HEK293 (cell line): ENCODE measurements around the gene ALOXE3.

ENCODE experiments used
- BCL11A ChIP-seq: fragments of 450-650 bp; formaldehyde crosslinking; IDR thresholded peaks from 2 replicates; pipeline ENCODE4 v1.5.1; 2016; ENCODE audit warnings: low read depth, missing biosample characterization, missing genetic modification characterization
- OVOL3 ChIP-seq: fragments of 450-650 bp; formaldehyde crosslinking; IDR thresholded peaks from 2 replicates; pipeline ENCODE4 v1.5.1; 2016; ENCODE audit warnings: missing biosample characterization, missing genetic modification characterization
- SETDB1 ChIP-seq: IDR thresholded peaks from one replicate; pipeline ENCODE4 v1.6.1; 2017; ENCODE audit warnings: mild to moderate bottlenecking, low read length, moderate library complexity, mixed read lengths; ENCODE audit not compliant: insufficient read length
- WT1 ChIP-seq: fragments of 450-650 bp; formaldehyde crosslinking; IDR thresholded peaks from 2 replicates; pipeline ENCODE4 v1.5.1; 2016; ENCODE audit warnings: missing biosample characterization, missing genetic modification characterization
- ZBTB1 ChIP-seq: fragments of 450-650 bp; formaldehyde crosslinking; IDR thresholded peaks from 2 replicates; pipeline ENCODE4 v1.5.1; 2016; ENCODE audit warnings: missing biosample characterization, missing genetic modification characterization
- ZFP3 ChIP-seq: fragments of 450-650 bp; formaldehyde crosslinking; IDR thresholded peaks from 2 replicates; pipeline ENCODE4 v1.5.1; 2016; ENCODE audit warnings: low read depth, missing biosample characterization, missing genetic modification characterization
- ZNF114 ChIP-seq: fragments of 450-650 bp; formaldehyde crosslinking; IDR thresholded peaks from 2 replicates; pipeline ENCODE4 v1.5.0; 2017; ENCODE audit warnings: missing biosample characterization, missing genetic modification characterization
- ZNF132 ChIP-seq: fragments of 450-650 bp; formaldehyde crosslinking; IDR thresholded peaks from 2 replicates; pipeline ENCODE4 v1.5.1; 2017; ENCODE audit warnings: missing biosample characterization, missing genetic modification characterization, borderline replicate concordance
- ZNF140 ChIP-seq: fragments of 450-650 bp; formaldehyde crosslinking; IDR thresholded peaks from 2 replicates; pipeline ENCODE4 v1.5.1; 2016; ENCODE audit warnings: missing biosample characterization, missing genetic modification characterization
- ZNF184 ChIP-seq: fragments of 450-650 bp; IDR thresholded peaks from 2 replicates; pipeline ENCODE4 v1.5.1; 2018; ENCODE audit warnings: missing biosample characterization, mild to moderate bottlenecking, missing genetic modification characterization
- ZNF19 ChIP-seq: fragments of 450-650 bp; formaldehyde crosslinking; IDR thresholded peaks from 2 replicates; pipeline ENCODE4; 2016; ENCODE audit warnings: missing biosample characterization, missing genetic modification characterization, low read depth
- ZNF221 ChIP-seq: fragments of 450-650 bp; formaldehyde crosslinking; IDR thresholded peaks from 2 replicates; pipeline ENCODE4 v1.5.1; 2017; ENCODE audit warnings: missing biosample characterization, missing genetic modification characterization, borderline replicate concordance
- ZNF404 ChIP-seq: fragments of 450-650 bp; formaldehyde crosslinking; IDR thresholded peaks from 2 replicates; pipeline ENCODE4 v1.5.1; 2017; ENCODE audit warnings: missing biosample characterization, missing genetic modification characterization
- ZNF48 ChIP-seq: fragments of 450-650 bp; formaldehyde crosslinking; IDR thresholded peaks from 2 replicates; pipeline ENCODE4 v1.5.1; 2016; ENCODE audit warnings: missing biosample characterization, missing genetic modification characterization
- ZNF600 ChIP-seq: fragments of 450-650 bp; formaldehyde crosslinking; IDR thresholded peaks from 2 replicates; pipeline ENCODE4 v1.5.1; 2016; ENCODE audit warnings: missing biosample characterization, missing genetic modification characterization
- ZNF670 ChIP-seq: fragments of 450-650 bp; formaldehyde crosslinking; IDR thresholded peaks from 2 replicates; pipeline ENCODE4 v1.5.1; 2016; ENCODE audit warnings: missing biosample characterization, missing genetic modification characterization, low read depth
- ZNF777 ChIP-seq: fragments of 450-650 bp; formaldehyde crosslinking; IDR thresholded peaks from 2 replicates; pipeline ENCODE4 v1.5.1; 2017; ENCODE audit warnings: missing biosample characterization, missing genetic modification characterization, borderline replicate concordance
- ZNF791 ChIP-seq: fragments of 450-650 bp; formaldehyde crosslinking; IDR thresholded peaks from 2 replicates; pipeline ENCODE4 v1.5.1; 2016; ENCODE audit warnings: missing biosample characterization, missing genetic modification characterization
- TF ChIP-seq, protein P1 (sequence below): fragments of 450-650 bp; IDR thresholded peaks from 2 replicates; pipeline ENCODE4 v1.5.1; 2018; ENCODE audit warnings: missing biosample characterization, missing genetic modification characterization
- TF ChIP-seq, protein P2 (sequence below): fragments of 450-650 bp; formaldehyde crosslinking; IDR thresholded peaks from 2 replicates; pipeline ENCODE4 v1.5.1; 2016; ENCODE audit warnings: missing biosample characterization, missing genetic modification characterization
- TF ChIP-seq, protein P3 (sequence below): fragments of 450-650 bp; formaldehyde crosslinking; IDR thresholded peaks from 2 replicates; pipeline ENCODE4 v1.5.1; 2016; ENCODE audit warnings: missing biosample characterization, missing genetic modification characterization
- TF ChIP-seq, protein P4 (sequence below): fragments of 450-650 bp; formaldehyde crosslinking; IDR thresholded peaks from 2 replicates; pipeline ENCODE4 v1.5.1; 2016; ENCODE audit warnings: missing biosample characterization, missing genetic modification characterization
- TF ChIP-seq, protein P5 (sequence below): fragments of 450-650 bp; formaldehyde crosslinking; conservative IDR thresholded peaks from 2 replicates; pipeline ENCODE4 v1.5.1; 2016; ENCODE audit warnings: low read depth, missing biosample characterization, missing genetic modification characterization
- TF ChIP-seq, protein P6 (sequence below): fragments of 450-650 bp; formaldehyde crosslinking; IDR thresholded peaks from 2 replicates; pipeline ENCODE4 v1.5.1; 2016; ENCODE audit warnings: missing biosample characterization, missing genetic modification characterization
- TF ChIP-seq, protein P7 (sequence below): fragments of 450-650 bp; formaldehyde crosslinking; optimal IDR thresholded peaks from 2 replicates; pipeline ENCODE3; 2016; ENCODE audit warnings: missing biosample characterization, mild to moderate bottlenecking, missing genetic modification characterization
- TF ChIP-seq, protein P8 (sequence below): fragments of 450-650 bp; formaldehyde crosslinking; IDR thresholded peaks from 2 replicates; pipeline ENCODE4 v1.5.1; 2016; ENCODE audit warnings: missing biosample characterization, missing genetic modification characterization

Gene ALOXE3

DNA sequence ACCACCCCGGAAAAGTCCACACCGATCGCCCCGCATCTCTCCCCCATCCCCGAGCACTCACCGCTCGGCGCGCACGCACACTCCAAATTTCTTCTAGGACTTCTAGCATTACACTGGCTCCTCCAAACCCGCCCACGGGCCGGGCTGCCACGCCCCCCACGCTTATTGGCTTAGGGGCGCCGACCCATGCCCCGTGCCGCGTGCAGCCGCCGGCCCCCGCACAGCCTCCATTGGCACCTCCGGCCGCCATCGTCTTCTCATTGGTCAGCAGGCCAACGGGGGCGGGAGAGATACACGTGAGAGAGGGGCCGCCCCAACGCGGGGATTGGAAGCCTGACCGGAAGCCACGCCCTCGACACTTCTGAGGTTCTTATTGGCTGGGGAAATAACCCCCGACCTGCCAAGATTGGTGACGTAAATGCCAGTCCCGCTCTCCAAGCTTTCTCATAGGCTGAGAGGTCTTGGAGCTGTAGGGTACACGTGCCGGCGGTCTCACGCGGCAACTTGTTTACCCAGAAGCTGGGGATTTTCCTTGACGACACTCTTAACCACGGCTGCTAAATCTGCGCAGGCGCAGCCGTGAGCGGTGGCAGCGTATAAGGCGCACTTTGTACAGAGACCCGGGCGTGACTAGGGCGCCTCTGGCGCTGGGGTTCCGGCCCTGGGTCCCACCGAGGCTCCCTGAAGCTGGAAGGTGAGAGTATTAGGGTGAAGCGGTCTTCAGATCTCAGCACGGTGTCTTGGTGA is 38.1 kb upstream of the ALOXE3 start (continued):
- TF ChIP-seq ZNF114 (tag by site-specific recombination): no peak
- TF ChIP-seq, protein P1, sequence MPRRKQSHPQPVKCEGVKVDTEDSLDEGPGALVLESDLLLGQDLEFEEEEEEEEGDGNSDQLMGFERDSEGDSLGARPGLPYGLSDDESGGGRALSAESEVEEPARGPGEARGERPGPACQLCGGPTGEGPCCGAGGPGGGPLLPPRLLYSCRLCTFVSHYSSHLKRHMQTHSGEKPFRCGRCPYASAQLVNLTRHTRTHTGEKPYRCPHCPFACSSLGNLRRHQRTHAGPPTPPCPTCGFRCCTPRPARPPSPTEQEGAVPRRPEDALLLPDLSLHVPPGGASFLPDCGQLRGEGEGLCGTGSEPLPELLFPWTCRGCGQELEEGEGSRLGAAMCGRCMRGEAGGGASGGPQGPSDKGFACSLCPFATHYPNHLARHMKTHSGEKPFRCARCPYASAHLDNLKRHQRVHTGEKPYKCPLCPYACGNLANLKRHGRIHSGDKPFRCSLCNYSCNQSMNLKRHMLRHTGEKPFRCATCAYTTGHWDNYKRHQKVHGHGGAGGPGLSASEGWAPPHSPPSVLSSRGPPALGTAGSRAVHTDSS (tag by site-specific recombination): no peak
- no peak for TF ChIP-seq ZNF132
- TF ChIP-seq ZNF221 (tag by site-specific recombination): no peak
- no peak for TF ChIP-seq ZNF670 (tag by site-specific recombination)
- TF ChIP-seq ZNF777 (tag by site-specific recombination): no peak
- no peak for TF ChIP-seq ZNF140 (tag by site-specific recombination)
- TF ChIP-seq, protein P2, sequence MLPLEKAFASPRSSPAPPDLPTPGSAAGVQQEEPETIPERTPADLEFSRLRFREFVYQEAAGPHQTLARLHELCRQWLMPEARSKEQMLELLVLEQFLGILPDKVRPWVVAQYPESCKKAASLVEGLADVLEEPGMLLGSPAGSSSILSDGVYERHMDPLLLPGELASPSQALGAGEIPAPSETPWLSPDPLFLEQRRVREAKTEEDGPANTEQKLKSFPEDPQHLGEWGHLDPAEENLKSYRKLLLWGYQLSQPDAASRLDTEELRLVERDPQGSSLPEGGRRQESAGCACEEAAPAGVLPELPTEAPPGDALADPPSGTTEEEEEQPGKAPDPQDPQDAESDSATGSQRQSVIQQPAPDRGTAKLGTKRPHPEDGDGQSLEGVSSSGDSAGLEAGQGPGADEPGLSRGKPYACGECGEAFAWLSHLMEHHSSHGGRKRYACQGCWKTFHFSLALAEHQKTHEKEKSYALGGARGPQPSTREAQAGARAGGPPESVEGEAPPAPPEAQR: no peak
- TF ChIP-seq WT1: no peak
- no peak for TF ChIP-seq SETDB1
- TF ChIP-seq ZNF600 (tag by site-specific recombination): no peak
- no peak for TF ChIP-seq ZNF184
- TF ChIP-seq, protein P3, sequence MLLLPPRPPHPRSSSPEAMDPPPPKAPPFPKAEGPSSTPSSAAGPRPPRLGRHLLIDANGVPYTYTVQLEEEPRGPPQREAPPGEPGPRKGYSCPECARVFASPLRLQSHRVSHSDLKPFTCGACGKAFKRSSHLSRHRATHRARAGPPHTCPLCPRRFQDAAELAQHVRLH (tag by site-specific recombination): no peak
- TF ChIP-seq, protein P4, sequence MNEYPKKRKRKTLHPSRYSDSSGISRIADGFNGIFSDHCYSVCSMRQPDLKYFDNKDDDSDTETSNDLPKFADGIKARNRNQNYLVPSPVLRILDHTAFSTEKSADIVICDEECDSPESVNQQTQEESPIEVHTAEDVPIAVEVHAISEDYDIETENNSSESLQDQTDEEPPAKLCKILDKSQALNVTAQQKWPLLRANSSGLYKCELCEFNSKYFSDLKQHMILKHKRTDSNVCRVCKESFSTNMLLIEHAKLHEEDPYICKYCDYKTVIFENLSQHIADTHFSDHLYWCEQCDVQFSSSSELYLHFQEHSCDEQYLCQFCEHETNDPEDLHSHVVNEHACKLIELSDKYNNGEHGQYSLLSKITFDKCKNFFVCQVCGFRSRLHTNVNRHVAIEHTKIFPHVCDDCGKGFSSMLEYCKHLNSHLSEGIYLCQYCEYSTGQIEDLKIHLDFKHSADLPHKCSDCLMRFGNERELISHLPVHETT (tag by site-specific recombination): no peak; the same call in 1 of the 2 replicates
- no peak for TF ChIP-seq ZNF48 (tag by site-specific recombination)
- TF ChIP-seq, protein P5, sequence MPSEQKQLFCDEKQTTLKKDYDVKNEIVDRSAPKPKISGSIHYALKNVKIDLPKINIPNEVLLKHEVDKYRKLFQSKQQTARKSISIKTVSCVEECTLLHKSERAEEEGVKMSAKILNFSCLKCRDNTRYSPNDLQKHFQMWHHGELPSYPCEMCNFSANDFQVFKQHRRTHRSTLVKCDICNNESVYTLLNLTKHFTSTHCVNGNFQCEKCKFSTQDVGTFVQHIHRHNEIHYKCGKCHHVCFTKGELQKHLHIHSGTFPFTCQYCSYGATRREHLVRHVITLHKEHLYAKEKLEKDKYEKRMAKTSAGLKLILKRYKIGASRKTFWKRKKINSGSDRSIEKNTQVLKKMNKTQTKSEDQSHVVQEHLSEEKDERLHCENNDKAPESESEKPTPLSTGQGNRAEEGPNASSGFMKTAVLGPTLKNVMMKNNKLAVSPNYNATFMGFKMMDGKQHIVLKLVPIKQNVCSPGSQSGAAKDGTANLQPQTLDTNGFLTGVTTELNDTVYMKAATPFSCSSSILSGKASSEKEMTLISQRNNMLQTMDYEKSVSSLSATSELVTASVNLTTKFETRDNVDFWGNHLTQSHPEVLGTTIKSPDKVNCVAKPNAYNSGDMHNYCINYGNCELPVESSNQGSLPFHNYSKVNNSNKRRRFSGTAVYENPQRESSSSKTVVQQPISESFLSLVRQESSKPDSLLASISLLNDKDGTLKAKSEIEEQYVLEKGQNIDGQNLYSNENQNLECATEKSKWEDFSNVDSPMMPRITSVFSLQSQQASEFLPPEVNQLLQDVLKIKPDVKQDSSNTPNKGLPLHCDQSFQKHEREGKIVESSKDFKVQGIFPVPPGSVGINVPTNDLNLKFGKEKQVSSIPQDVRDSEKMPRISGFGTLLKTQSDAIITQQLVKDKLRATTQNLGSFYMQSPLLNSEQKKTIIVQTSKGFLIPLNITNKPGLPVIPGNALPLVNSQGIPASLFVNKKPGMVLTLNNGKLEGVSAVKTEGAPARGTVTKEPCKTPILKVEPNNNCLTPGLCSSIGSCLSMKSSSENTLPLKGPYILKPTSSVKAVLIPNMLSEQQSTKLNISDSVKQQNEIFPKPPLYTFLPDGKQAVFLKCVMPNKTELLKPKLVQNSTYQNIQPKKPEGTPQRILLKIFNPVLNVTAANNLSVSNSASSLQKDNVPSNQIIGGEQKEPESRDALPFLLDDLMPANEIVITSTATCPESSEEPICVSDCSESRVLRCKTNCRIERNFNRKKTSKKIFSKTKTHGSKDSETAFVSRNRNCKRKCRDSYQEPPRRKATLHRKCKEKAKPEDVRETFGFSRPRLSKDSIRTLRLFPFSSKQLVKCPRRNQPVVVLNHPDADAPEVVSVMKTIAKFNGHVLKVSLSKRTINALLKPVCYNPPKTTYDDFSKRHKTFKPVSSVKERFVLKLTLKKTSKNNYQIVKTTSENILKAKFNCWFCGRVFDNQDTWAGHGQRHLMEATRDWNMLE: no peak
- TF ChIP-seq ZNF404 (tag by site-specific recombination): no peak
- no peak for TF ChIP-seq ZFP3
- no peak for TF ChIP-seq BCL11A (tag by site-specific recombination)
- TF ChIP-seq, protein P6, sequence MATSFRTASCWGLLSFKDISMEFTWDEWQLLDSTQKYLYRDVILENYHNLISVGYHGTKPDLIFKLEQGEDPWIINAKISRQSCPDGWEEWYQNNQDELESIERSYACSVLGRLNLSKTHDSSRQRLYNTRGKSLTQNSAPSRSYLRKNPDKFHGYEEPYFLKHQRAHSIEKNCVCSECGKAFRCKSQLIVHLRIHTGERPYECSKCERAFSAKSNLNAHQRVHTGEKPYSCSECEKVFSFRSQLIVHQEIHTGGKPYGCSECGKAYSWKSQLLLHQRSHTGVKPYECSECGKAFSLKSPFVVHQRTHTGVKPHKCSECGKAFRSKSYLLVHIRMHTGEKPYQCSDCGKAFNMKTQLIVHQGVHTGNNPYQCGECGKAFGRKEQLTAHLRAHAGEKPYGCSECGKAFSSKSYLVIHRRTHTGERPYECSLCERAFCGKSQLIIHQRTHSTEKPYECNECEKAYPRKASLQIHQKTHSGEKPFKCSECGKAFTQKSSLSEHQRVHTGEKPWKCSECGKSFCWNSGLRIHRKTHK (tag by site-specific recombination): no peak
- TF ChIP-seq, protein P7, sequence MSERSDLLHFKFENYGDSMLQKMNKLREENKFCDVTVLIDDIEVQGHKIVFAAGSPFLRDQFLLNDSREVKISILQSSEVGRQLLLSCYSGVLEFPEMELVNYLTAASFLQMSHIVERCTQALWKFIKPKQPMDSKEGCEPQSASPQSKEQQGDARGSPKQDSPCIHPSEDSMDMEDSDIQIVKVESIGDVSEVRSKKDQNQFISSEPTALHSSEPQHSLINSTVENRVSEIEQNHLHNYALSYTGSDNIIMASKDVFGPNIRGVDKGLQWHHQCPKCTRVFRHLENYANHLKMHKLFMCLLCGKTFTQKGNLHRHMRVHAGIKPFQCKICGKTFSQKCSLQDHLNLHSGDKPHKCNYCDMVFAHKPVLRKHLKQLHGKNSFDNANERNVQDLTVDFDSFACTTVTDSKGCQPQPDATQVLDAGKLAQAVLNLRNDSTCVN (tag by site-specific recombination): peak; percentile 72
- TF ChIP-seq, protein P8, sequence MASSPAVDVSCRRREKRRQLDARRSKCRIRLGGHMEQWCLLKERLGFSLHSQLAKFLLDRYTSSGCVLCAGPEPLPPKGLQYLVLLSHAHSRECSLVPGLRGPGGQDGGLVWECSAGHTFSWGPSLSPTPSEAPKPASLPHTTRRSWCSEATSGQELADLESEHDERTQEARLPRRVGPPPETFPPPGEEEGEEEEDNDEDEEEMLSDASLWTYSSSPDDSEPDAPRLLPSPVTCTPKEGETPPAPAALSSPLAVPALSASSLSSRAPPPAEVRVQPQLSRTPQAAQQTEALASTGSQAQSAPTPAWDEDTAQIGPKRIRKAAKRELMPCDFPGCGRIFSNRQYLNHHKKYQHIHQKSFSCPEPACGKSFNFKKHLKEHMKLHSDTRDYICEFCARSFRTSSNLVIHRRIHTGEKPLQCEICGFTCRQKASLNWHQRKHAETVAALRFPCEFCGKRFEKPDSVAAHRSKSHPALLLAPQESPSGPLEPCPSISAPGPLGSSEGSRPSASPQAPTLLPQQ: peak; percentile 91
- TF ChIP-seq ZNF19: no peak
- TF ChIP-seq ZBTB1 (tag by site-specific recombination): peak; percentile 83; the same call in 1 of the 2 replicates
- TF ChIP-seq ZNF791 (tag by site-specific recombination): no peak
- TF ChIP-seq OVOL3 (tag by site-specific recombination): no peak
